GM18505 (cell line): Measurements from ENCODE around the gene CXorf65.

Source experiments
- ATAC-seq: cut with Tn5 transposase; IDR thresholded peaks from one replicate; pipeline ENCODE4 v1.9.1; 2021; ENCODE audit not compliant: unreplicated experiment
- POLR2A ChIP-seq: IDR thresholded peaks from 4 replicates; pipeline ENCODE4 v1.6.1; 2011; ENCODE audit warnings: borderline replicate concordance; ENCODE audit not compliant: insufficient read depth, insufficient read length; ENCODE audit errors: extremely low read depth

The CXorf65 gene

DNA sequence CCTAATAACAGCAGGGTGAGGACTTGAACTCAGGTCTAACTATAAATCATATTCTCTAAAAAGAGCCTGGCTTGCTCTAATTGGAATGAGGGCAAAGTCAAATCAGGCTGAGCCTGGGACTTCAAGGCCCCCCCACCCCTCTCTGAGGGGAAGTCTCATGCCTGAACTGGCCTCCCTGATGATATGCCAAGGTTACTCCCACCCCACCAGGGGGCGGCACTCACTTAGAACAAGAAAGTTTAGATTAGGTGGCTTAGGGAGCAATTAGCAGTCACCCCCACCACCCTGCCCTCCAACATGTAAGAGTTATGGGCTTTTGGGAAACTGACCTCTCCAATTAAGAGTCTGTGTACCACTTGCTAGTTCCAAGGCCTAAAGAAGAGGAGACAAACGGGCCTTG lies 8.2 kb downstream of the CXorf65 start:
- TF ChIP-seq POLR2A = no peak
- ATAC-seq = no peak

DNA sequence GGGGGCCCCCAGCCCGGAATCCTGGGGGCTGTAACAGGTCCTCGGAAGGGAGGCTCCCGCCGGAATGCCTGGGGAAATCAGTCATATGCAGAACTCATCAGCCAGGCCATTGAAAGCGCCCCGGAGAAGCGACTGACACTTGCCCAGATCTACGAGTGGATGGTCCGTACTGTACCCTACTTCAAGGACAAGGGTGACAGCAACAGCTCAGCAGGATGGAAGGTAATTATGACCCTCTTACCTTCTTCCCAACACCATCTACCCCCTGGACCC lies 9.8 kb downstream of the CXorf65 start:
- ATAC-seq = no peak
- TF ChIP-seq POLR2A = no peak

DNA sequence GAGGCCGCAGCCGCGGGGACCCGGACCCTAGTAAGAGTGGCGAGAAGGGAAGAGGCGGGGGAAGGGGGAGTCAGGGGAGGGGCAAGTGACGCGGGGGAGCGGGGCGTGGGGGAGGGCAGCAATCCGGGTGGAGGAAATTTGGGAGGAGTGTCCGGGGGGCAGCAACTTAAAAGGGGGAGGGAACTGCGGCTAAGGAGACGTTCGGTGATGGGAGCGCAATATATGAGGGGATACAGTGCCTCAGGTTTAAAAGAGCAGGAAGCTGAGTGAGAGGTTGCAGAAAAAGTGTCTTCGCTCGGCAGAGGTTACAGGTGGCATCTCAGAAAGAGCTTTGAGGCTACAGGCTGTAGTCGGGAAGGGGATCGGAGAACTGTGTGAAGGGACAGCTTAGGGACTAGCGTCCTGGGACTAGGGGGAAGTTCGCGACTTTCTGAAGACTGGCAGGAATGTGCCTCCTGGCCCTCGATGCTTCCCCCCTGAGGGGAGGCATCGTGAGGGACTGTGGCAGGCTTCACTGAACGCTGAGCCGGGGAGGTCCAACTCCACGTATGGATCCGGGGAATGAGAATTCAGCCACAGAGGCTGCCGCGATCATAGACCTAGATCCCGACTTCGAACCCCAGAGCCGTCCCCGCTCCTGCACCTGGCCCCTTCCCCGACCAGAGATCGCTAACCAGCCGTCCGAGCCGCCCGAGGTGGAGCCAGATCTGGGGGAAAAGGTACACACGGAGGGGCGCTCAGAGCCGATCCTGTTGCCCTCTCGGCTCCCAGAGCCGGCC lies 10.4 kb downstream of the CXorf65 start:
- peak; percentile 18 for ATAC-seq
- TF ChIP-seq POLR2A = no peak

DNA sequence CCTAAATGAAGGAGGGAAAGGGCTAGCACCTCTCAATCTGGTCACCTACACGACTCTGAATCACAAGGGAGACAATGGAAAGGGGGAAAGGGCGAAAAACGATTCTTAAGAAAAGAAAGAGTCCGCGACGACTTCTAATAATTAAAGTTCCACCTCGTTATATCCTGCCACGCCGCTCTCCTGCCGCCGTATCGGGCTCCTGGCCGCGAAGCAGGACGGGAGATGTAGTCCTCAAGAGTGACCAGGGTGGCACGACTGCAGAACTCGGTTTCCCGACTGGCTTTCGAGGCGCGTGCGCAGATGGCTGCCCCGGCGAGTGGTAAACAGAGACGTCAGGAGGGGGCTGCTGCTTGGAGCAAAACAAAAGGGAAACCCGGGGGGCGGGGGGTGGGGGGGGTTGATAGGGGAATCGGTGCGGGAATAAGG lies 11.0 kb downstream of the CXorf65 start, which contains the start of gene FOXO4:
TSS of gene FOXO4 (plus strand) at position 297 of the 426 bp plus-strand sequence. CDS start 678 bp downstream, outside the sequence.
- TF ChIP-seq POLR2A = peak; percentile 53
- peak; percentile 83 for ATAC-seq

DNA sequence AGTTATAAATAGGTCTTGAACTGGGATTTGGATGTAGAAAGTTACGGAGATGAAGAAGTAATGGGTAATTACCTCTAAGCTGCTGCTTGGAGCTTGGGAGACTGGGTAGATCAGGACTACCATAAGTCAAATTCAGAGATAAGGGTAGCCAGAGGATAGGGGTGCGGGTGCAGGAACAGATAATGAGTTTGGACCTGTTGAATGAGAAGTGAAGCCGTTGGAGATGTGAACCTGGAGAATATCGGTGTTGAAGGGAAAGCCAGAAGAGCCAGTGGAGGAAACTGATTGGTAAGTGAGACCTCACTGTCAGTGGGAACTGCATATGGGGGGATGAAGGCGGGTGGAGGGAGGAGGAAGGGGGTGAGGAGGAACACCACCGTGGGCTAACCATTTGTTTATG lies 11.5 kb downstream of the CXorf65 start:
- no peak for ATAC-seq
- TF ChIP-seq POLR2A = no peak

DNA sequence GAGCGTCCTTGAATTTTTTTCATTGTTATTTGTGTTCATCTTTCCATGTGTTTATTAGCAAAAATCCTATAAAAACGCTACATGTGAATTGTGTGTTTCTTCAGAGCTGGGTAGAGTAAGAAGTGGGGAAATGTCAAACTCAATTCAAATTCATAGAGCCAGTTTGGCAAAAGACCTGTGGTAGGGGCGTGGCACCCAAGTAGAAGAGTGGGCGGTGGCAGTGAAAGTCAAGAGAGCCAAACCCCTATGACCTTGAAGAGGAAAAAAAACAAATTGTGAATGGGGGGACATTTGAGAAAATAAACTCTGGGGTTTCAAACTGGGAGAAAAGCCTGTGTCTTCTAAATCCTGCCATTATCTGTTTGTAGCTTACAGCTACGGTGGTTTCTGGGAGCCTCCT lies 15.3 kb downstream of the CXorf65 start:
- TF ChIP-seq POLR2A = no peak
- ATAC-seq = no peak

DNA sequence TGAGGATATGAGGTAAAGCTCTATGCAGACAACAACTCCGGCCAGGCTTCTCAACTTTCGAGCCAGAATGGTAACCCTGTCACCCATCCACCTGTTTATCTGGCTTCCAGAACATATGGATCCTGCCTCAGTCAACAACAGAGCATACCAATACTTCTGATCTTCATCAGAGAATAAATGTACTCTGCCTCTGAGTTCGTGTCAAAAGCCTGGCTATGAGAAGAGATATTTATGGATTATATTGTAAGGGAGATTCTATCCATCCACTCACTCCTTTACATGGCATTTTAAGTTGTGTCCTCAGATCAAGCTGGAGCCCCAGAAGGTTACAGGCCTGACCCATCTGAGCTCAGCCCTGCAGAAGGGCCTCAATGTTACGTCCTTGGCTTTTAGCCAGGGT lies 20.6 kb downstream of the CXorf65 start:
- no peak for TF ChIP-seq POLR2A
- ATAC-seq = no peak

DNA sequence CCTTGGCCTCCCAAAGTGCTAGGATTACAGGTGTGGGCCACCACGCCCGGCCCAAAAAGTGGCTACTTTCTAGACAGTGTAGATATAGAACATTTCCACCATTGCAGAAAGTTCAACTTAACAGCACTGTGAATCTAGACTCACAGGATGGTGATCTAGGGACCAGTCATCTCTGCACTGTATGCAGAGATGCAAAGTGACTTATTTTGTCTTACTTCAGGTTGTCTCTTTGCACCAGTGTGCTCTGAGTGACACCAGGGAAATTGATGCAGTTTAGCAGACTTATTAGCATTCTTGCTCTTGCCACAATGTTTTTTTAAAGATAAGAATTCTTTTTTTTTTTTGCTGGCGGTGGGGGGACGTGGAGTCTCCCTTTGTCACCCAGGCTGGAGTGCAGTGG lies 23.7 kb downstream of the CXorf65 start:
- no peak for ATAC-seq

DNA sequence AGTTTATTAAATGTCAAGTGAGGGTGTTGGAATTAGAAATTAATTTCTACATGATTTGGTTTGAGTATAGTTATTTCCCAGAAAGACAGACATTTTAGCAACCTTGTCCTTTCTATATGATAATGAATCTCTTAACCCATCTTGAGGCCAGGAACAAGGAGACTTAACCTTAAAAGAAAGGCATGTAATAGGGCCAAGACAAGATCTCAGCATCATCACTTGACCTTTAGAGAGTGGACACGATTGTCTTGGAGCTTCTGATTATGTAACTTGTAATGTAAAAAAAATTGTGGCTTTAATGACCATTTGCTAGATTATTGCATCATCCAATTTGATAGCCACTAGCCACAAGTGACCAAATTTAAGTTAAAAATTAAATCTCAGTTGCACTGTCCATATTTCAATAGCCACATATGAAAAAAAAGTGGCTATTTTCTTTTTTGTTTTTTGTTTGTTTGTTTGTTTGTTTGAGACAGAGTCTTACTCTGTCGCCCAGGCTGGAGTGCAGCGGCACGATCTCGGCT lies 24.4 kb downstream of the CXorf65 start:
- TF ChIP-seq POLR2A = no peak
- no peak for ATAC-seq

More for the DNA sequence above, 23.7 kb downstream of the CXorf65 start:
- no peak for TF ChIP-seq POLR2A

DNA sequence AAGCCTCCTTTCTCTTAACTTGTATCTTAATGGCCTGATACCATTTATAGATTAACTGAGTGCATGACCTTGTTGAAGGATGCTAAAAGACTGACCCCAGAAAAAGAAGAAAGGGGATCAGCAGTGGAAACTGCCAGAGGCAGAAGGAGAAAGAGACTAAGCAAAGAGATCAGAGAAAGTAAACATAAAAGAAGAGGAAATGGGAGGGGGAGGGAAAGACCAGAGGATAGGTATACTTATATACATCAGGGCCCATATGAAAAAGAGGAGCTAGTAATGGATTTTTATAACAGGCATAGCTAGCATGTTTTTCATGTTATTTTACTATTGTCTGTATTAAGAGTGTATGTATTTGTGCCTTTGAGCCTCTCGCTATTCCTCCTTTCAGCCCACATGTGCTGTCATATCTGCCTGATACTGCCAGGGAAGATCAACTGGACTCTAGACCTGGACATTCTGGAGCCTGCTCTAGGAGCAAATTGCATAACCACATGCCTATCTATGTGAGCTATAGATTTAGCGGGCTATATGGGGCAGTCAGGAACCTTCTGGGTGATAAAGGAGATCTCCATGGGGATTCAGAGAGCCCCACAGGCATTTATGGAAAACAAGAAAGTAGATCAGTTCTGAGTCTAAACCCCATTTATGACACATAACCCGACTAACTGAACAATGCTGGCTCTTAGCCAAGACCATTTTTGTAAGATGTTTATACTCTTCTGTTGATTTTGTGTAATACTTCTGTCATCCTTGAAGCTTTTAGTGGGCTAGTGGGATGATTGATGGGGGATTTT lies 25.0 kb downstream of the CXorf65 start:
- no peak for TF ChIP-seq POLR2A
- no peak for ATAC-seq

DNA sequence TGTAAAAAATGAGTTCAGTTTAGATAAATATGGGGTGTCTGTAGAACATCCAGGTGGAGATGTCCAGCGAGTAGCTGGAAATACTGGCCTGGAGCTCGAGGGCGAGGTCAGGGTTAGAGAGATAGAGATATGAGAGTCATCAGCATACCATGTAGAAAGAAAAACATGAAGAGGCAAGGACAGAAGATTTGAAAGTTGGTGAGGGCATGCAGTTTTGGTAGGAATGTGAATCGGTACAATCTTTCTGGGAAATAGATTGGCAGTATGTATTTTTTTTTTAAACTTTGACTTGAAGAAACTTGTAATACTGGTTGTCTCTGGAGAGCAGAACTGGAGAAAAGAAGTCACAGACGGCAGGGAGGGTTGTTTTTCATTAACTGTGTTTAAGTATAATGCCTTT lies 36.0 kb downstream of the CXorf65 start:
- TF ChIP-seq POLR2A = no peak
- no peak for ATAC-seq

DNA sequence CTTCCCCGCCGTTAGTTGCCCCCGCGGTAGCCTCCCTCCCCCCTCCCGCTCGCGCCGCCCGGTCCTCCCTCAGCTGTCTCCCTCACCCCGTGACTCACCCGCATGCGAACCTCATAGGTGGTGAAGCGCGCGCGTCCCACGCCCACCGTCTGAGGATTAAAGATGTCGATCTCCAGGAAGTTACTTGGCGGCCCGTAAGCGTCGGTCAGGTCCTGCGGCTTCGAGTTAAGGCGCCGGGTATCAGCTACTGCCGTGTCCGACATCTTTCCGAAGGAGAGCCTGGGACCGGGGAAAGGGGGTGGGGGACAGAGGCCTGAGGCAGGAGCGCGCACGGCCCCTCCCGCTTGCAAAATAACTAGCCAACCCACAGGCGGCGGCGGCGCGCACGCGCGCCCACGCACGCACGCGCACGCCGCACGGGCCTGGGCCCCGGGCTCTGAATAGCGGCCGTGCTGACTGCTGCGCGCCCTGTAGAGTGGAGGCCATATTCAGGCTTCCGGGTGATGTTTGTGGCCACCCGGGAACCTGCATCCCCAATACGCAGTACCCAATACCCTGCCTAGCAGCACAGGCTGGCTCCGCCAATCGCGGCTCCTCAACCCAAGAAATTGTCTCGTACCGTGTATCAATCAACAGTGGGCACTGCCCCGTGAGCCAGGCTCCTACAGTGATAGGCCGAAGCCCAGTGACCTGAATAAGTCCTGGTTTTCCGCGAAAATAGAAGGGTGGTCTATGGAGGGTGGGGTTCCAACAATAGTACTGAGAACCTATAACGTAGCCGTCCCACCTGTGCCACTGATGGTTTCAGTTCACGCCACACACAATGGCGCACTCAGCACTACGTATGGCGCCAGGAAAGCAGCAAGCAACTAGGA lies 38.3 kb downstream of the CXorf65 start, which contains the start of gene SNX12:
TSS of gene SNX12 (minus strand) at position 291 of the 875 bp plus-strand sequence. CDS start at position 263, 28 bp downstream.
- peak; percentile 91 for ATAC-seq
- TF ChIP-seq POLR2A = peak; percentile 81

DNA sequence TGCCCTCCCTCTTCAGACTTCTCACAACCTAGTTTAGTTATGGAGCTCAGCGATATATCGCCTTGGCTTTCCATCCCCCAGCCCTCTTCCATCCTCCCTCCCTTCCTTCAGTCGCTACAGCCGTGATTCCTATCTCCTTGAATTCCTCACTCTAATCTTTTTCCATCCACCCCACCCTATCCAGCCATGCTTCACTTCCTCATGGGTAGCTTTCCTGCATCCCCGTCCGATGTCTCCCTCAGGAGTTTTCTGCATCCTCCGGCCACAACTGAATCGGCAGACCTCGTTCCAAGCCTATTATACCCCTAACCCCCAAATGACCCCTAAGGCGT lies 38.9 kb downstream of the CXorf65 start:
- TF ChIP-seq POLR2A = no peak
- ATAC-seq = no peak
